K562 (cell line): ENCODE results near the gene CLDN7. TPM values are rescaled to one million over a fixed set of nuclear protein-coding genes. Genes with fewer than 3 reads are reported as not detected.

Experiments
- ATAC-seq: fragments of 200-7000 bp; cut with Tn5 transposase; 3 replicates; pipeline ENCODE4 v1.9.1; 2020; ENCODE audit warnings: moderate library complexity
- BruUV-seq: library from RNA; stranded (reverse); fragments of 400-500 nt; replicated peaks from 2 replicates; lab custom pipeline; 2021; lab: Mats Ljungman, UMichigan
- CTCF ChIA-PET: fragments of 300-600 bp; formaldehyde crosslinking; extraction: SDS; loops from one replicate; lab custom pipeline; 2021; ENCODE audit warnings: low intra/inter-chr PET ratio; lab: Yijun Ruan, JAX
- POLR2A ChIA-PET: fragments of 300-600, 350-650 bp; sonication (Branson Sonifier 250); formaldehyde crosslinking; extraction: SDS; loops from one replicate; lab custom pipeline; 2021; ENCODE audit warnings: antibody characterized with exemption, inconsistent platforms; lab: Yijun Ruan, JAX
- DNase-seq, 4 experiments: peaks; one replicate each; pipeline versions ENCODE4 v3.0.0 to v3.0.0-alpha.2; 2011 to 2018; ENCODE audit warnings: low spot score in 3 of 4, mixed read lengths in 3 of 4; ENCODE audit errors: extremely low read depth in 1 of 4
- FAIRE-seq: peaks from 2 replicates; lab custom pipeline; 2011; peaks lifted over from hg19 to GRCh38; lab: Jason Lieb, UNC
- H2AFZ ChIP-seq: 2 replicates; pipeline ENCODE4 v1.6.0; 2011; ENCODE audit warnings: low read depth, low read length, control low read depth, inconsistent platforms
- H3K27ac ChIP-seq: fragments of 200-600 bp; 3 replicates; pipeline ENCODE4 v1.8.0; 2011; ENCODE audit warnings: low read depth, mild to moderate bottlenecking, control low read depth, inconsistent platforms, low read length, moderate library complexity, mixed read lengths; ENCODE audit errors: extremely low read depth
- H3K27me3 ChIP-seq, 2 experiments: fragments of 300-600 bp in 1 of 2; 2 replicates in 1 of 2; 3 replicates in 1 of 2; pipeline versions ENCODE4 v1.6.0 to v1.8.0; 2011; ENCODE audit warnings: inconsistent platforms in 2 of 2, low read length in 2 of 2, mild to moderate bottlenecking in 1 of 2, mixed read lengths in 1 of 2, moderate library complexity in 1 of 2; ENCODE audit not compliant: control insufficient read depth in 2 of 2, insufficient read depth in 2 of 2
- H3K36me3 ChIP-seq: fragments of 300-600 bp; 3 replicates; pipeline ENCODE4 v1.8.0; 2011; ENCODE audit warnings: mild to moderate bottlenecking, low read length, inconsistent platforms; ENCODE audit not compliant: control insufficient read depth, insufficient read depth
- H3K4me1 ChIP-seq, 2 experiments: fragments of 200-600 bp in 1 of 2; replicated peaks in 1 of 2; 2 replicates in 1 of 2; 3 replicates in 1 of 2; pipeline versions ENCODE4 v1.5.1 to v1.8.0; 2011; ENCODE audit warnings: inconsistent platforms in 2 of 2, low read length in 2 of 2, mild to moderate bottlenecking in 1 of 2, mixed read lengths in 1 of 2, moderate library complexity in 1 of 2; ENCODE audit not compliant: control insufficient read depth in 2 of 2, insufficient read depth in 2 of 2
- H3K4me2 ChIP-seq: 2 replicates; pipeline ENCODE4 v1.6.1; 2011; ENCODE audit warnings: low read length, control low read depth, inconsistent platforms, mixed read lengths; ENCODE audit not compliant: insufficient read depth
- H3K4me3 ChIP-seq: fragments of 200-600 bp; sonication (generic), shearing (Covaris generic); 2 replicates; pipeline ENCODE4 v1.5.1; 2016; ENCODE audit warnings: control low read depth, inconsistent platforms
- H3K79me2 ChIP-seq: fragments of 200-600 bp; 3 replicates; pipeline ENCODE4 v1.8.0; 2011; ENCODE audit warnings: low read length, inconsistent platforms; ENCODE audit not compliant: control insufficient read depth, insufficient read depth
- H3K9ac ChIP-seq, 2 experiments: 2 replicates each; pipeline versions ENCODE4 v1.6.0 to v1.6.1; 2011; ENCODE audit warnings: low read depth in 2 of 2, low read length in 2 of 2, control low read depth in 1 of 2, inconsistent platforms in 1 of 2, mild to moderate bottlenecking in 1 of 2, mixed read lengths in 1 of 2; ENCODE audit not compliant: insufficient read depth in 1 of 2
- H3K9me1 ChIP-seq: one replicate; pipeline ENCODE4 v1.6.0; 2011; ENCODE audit warnings: inconsistent platforms, mild to moderate bottlenecking, low read length, moderate library complexity; ENCODE audit not compliant: control insufficient read depth, insufficient read depth
- H3K9me3 ChIP-seq: replicated peaks from 2 replicates; pipeline ENCODE4 v1.5.1; 2011; ENCODE audit warnings: low read depth, low read length, inconsistent platforms; ENCODE audit not compliant: control insufficient read depth, insufficient read depth
- H4K20me1 ChIP-seq: replicated peaks from 2 replicates; pipeline ENCODE4 v1.6.1; 2011; ENCODE audit warnings: low read length, inconsistent platforms, mixed read lengths; ENCODE audit not compliant: control insufficient read depth, insufficient read depth
- CREB1 ChIP-seq, 2 experiments: sonication (generic) in 1 of 2; formaldehyde crosslinking in 1 of 2; IDR thresholded peaks; 2 replicates each; pipeline versions ENCODE4 v1.6.1 to v1.8.0; 2012 to 2022; ENCODE audit warnings: inconsistent platforms in 1 of 2, mild to moderate bottlenecking in 1 of 2, missing genetic modification reagents in 1 of 2, moderate library complexity in 1 of 2
- HMBOX1 ChIP-seq: sonication (generic); IDR thresholded peaks from 2 replicates; pipeline ENCODE4 v1.6.1; 2016
- ID3 ChIP-seq, 2 experiments: fragments of 250-450 bp in 1 of 2; fragments of 450-650 bp in 1 of 2; sonication (Bioruptor Pico) in 1 of 2; IDR thresholded peaks; 2 replicates each; pipeline versions ENCODE4 v1.6.1 to v1.8.0; 2016 to 2021; ENCODE audit warnings: mild to moderate bottlenecking in 2 of 2, moderate library complexity in 2 of 2, missing compliant biosample characterization in 1 of 2, missing genetic modification characterization in 1 of 2
- IRF2 ChIP-seq: sonication (generic); formaldehyde crosslinking; IDR thresholded peaks from 2 replicates; pipeline ENCODE4 v1.8.1; 2022; ENCODE audit warnings: mild to moderate bottlenecking, missing genetic modification reagents
- MEIS2 ChIP-seq: fragments of 450-650 bp; IDR thresholded peaks from 2 replicates; pipeline ENCODE4 v1.6.1; 2014; ENCODE audit warnings: mild to moderate bottlenecking; ENCODE audit not compliant: partially characterized antibody
- NFRKB ChIP-seq: fragments of 450-650 bp; IDR thresholded peaks from 2 replicates; pipeline ENCODE4 v1.6.1; 2016; ENCODE audit warnings: low read depth
- PATZ1 ChIP-seq: fragments of 250-450 bp; sonication (Bioruptor Pico); IDR thresholded peaks from 2 replicates; pipeline ENCODE4 v1.5.0; 2020; ENCODE audit warnings: mild to moderate bottlenecking, borderline replicate concordance
- PBX2 ChIP-seq, 2 experiments: IDR thresholded peaks in 1 of 2; conservative IDR thresholded peaks in 1 of 2; 2 replicates each; pipeline ENCODE4 v1.6.1; 2016; ENCODE audit warnings: low read depth in 2 of 2, mild to moderate bottlenecking in 1 of 2, missing compliant biosample characterization in 1 of 2, missing genetic modification characterization in 1 of 2, moderate library complexity in 1 of 2
- WHSC1 ChIP-seq: IDR thresholded peaks from one replicate; pipeline ENCODE4 v1.6.1; 2012; ENCODE audit warnings: low read length, control low read depth, inconsistent platforms
- XRCC4 ChIP-seq: IDR thresholded peaks from one replicate; pipeline ENCODE4 v1.6.1; 2011; ENCODE audit not compliant: insufficient read depth, insufficient read length; ENCODE audit errors: extremely low read depth
- ZNF395 ChIP-seq: fragments of 200-800 bp; sonication (Bioruptor generic); IDR thresholded peaks from 2 replicates; pipeline ENCODE4 v1.6.1; 2017; ENCODE audit warnings: missing genetic modification characterization, missing compliant biosample characterization
- WGBS: fragments of 100-300 bp; shearing (Covaris generic); methylation state at CpG from one replicate; pipeline ENCODE4 v1.1.6; 2016; ENCODE audit warnings: low coverage, mixed read lengths; ENCODE audit not compliant: insufficient coverage; ENCODE audit errors: missing lambda C conversion rate; 5-methylcytosine and 5-hydroxymethylcytosine counted together
- in situ Hi-C: fragments of 300-500 bp; cut with MboI; formaldehyde crosslinking; loops from 4 replicates; pipeline ENCODE4 v1.15.0; 2018; ENCODE audit warnings: inconsistent platforms, mixed read lengths
- intact Hi-C: fragments of 100-400 bp; cut with micrococcal nuclease; formaldehyde crosslinking; loops from 2 replicates; pipeline ENCODE4 v1.14.2; 2022
- polyA plus RNA-seq, 8 experiments: library from polyadenylated mRNA; depleted of rRNA in 4 of 8; stranded (reverse) in 5 of 8; unstranded in 3 of 8; fragments of >200 nt; fragmentation: Nextera tagmentation in 2 of 8; fragmentation: Illumina TruSeq in 1 of 8; extraction: Ambion mirVana in 2 of 8; extraction: Trizol in 1 of 8; gene quantifications; 2 replicates each; pipeline versions ENCODE4 v1.2.1 to v1.2.3, GENCODE V29; 2011 to 2014; ENCODE audit warnings: inconsistent platforms in 1 of 8, missing spikeins in 1 of 8
- total RNA-seq, 7 experiments: library from RNA; depleted of rRNA in 6 of 7; stranded (reverse); fragments of >200 nt in 6 of 7; fragmentation: Illumina TruSeq in 2 of 7; extraction: Trizol in 2 of 7; gene quantifications; 2 replicates each; pipeline versions ENCODE4 v1.2.1 to v1.2.3, GENCODE V29; 2011 to 2021; ENCODE audit warnings: low replicate concordance in 1 of 7

CLDN7 gene
- total and polyA plus RNA-seq, 9 of the 15 experiments (the other 6 are each of a cell fraction or from before 2014, with no cell fraction given): 2.2 to 14.5 (median 7.6) TPM

- TF ChIP-seq PATZ1 (CRISPR knock-in tag): 0 out of 2 replicates have a peak, but pooled peaks have one; percentile 16
- no peak for TF ChIP-seq IRF2
- TF ChIP-seq, all 486 proteins: peak for 4
Measured at GRCh38 chr17:7233701-7234082, 28.6 kb downstream of the CLDN7 start (continued).

- Histone ChIP-seq H3K9me1 (peaks cover 4% of the 10 kb centered on the region), H2AFZ (no peak overlapping the region), H3K9me3 (no peaks in the 10 kb centered on the region), H3K9ac (peak overlapping the region in 1 of 2 experiments; percentile 45; a peak in 3 of 4 replicates), H3K79me2 (peaks cover 66% of the 10 kb centered on the region), H3K27ac (peak overlapping the region; percentile 46; the same call in 2 of the 3 replicates), H3K27me3 (no peaks in the 10 kb centered on the region), H3K36me3 (peaks cover 71% of the 10 kb centered on the region; the same call in 2 of the 3 replicates), H4K20me1 (peaks cover 7% of the 10 kb centered on the region), H3K4me2 (peak overlapping the region; percentile 81), H3K4me3 (peak overlapping the region; percentile 73), H3K4me1 (peaks cover 25 to 30% of the 10 kb centered on the region in 2 experiments; a peak in 4 of 5 replicates)
- FAIRE-seq: peak; percentile 23
- no peak for DNase-seq
- 13% methylated on average over 5 of the region's 5 CpGs for WGBS
- in situ Hi-C loops (no loop called here), intact Hi-C loops (no loop called here)
- ChIA-PET CTCF (no interaction called here), POLR2A (interaction anchor here (6.6 kb wide), 1 partner anchor 10 kb away, joined by 73 read pairs; the partner anchor contains the start of genes ACADVL and DLG4)
- BruUV-seq: TSS peak; percentile 17
- no peak for ATAC-seq
- TF ChIP-seq XRCC4 (no peak), ZNF395 (CRISPR knock-in tag) (0 out of 2 replicates have a peak, but pooled peaks have one; percentile 15), NFRKB (no peak), ID3 (CRISPR knock-in tag; IDR thresholded peaks at IDR 0.05) (no peak), ID3 (tag; IDR thresholded peaks at IDR 0.05) (no peak), PBX2 (CRISPR knock-in tag; IDR thresholded peaks at IDR 0.05; ENCODE audit: low read depth) (no peak), PBX2 (tag; conservative IDR thresholded peaks at IDR 0.05; ENCODE audit: low read depth) (peak; percentile 83), HMBOX1 (0 out of 2 replicates have a peak, but pooled peaks have one; percentile 37), WHSC1 (no peak), CREB1 (IDR thresholded peaks at IDR 0.05) (no peak), CREB1 (CRISPR knock-in tag; IDR thresholded peaks at IDR 0.05) (no peak), MEIS2 (peak; percentile 90)
Measured at GRCh38 chr17:7232114-7232513, 30.2 kb downstream of the CLDN7 start.
